ENCODE data around the gene DAAM2.

DNA sequence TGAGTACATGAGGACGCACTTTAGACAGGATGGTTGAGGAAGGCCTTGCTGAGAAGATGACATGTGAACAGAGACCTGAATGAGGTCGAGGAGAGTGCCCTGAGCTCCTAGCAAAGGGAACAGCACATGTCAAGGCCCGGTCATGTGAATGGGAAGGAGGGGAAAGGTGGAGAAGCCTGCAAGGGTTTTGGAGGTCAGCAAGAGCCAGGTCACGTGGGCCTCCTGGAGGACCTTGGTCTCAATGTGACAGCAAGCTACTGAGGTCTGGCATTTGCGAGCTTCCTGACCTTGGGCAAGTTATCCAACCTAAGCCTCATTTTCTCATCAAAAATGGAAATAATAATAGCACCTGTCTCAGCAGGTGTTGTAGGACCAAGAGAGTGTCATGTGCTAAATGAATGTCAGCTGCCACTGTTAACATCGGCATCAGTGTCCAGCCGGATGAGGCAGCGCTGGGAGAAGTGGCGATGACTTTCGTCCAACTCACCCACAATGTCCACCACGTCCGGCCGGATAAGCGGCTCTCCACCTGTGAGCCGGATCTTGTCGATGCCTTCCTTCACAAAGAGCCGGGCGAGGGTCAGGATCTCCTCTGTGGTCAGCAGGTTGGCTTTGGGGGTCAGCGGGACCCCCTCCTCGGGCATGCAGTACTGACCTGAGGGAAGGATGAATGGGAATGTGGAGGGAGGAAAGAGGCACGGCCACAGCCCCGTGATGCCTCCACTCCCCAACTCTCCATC, 133.2 kb downstream of the DAAM2 start:
- TF ChIP-seq YY1 (IDR thresholded peaks at IDR 0.05; ENCODE audit: insufficient read depth, insufficient read length) (no peak), SUZ12 (IDR thresholded peaks at IDR 0.05; ENCODE audit: extremely low read depth, insufficient read depth, insufficient read length) (no peak), ZNF274 (IDR thresholded peaks at IDR 0.05; ENCODE audit: low read depth, low read length) (no peak)

Data from NT2/D1 (cell line).